HepG2 (cell line): ENCODE data around the gene GYPA. TPM values are rescaled to one million over a fixed set of nuclear protein-coding genes. Genes with fewer than 3 reads are reported as not detected.

Experiments used
- ATAC-seq: fragments of 200-7000 bp; cut with Tn5 transposase; 3 replicates; pipeline ENCODE4 v1.9.1; 2020; ENCODE audit warnings: mild to moderate bottlenecking, moderate library complexity
- BruUV-seq: library from RNA; stranded (reverse); fragments of 400-500 nt; replicated peaks from 2 replicates; lab custom pipeline; 2021; lab: Mats Ljungman, UMichigan
- CTCF ChIA-PET: fragments of 300-600 bp; formaldehyde crosslinking; extraction: SDS; loops from one replicate; lab custom pipeline; 2021; ENCODE audit warnings: low total read pairs, inconsistent platforms, low intra/inter-chr PET ratio; lab: Yijun Ruan, JAX
- POLR2A ChIA-PET: fragments of 350-600 bp; sonication (Branson Sonifier 250); formaldehyde crosslinking; loops from one replicate; lab custom pipeline; 2020; ENCODE audit warnings: antibody characterized with exemption, inconsistent platforms; lab: Yijun Ruan, JAX
- DNase-seq: peaks from one replicate; pipeline ENCODE4 v3.0.0-alpha.2; 2015; ENCODE audit warnings: low spot score
- FAIRE-seq: peaks from 3 replicates; lab custom pipeline; 2011; peaks lifted over from hg19 to GRCh38; lab: Jason Lieb, UNC
- H2AFZ ChIP-seq: one replicate; pipeline ENCODE4 v1.6.1; 2011; ENCODE audit warnings: low read length, inconsistent platforms
- H3K27ac ChIP-seq: fragments of 300-600 bp; 3 replicates; pipeline ENCODE4 v1.8.0; 2011; ENCODE audit warnings: mixed run types, mild to moderate bottlenecking, mixed read lengths, low read length, inconsistent platforms; ENCODE audit not compliant: insufficient read depth; ENCODE audit errors: extremely low read length
- H3K27me3 ChIP-seq, 2 experiments: fragments of 200-600 bp in 1 of 2; 2 replicates in 1 of 2; 3 replicates in 1 of 2; pipeline versions ENCODE4 v1.6.0 to v1.8.0; 2011; ENCODE audit warnings: low read length in 2 of 2, mild to moderate bottlenecking in 2 of 2, moderate library complexity in 2 of 2, inconsistent platforms in 1 of 2; ENCODE audit not compliant: insufficient read depth in 2 of 2, control insufficient read depth in 1 of 2
- H3K36me3 ChIP-seq, 2 experiments: fragments of 200-600 bp in 1 of 2; replicated peaks in 1 of 2; 2 replicates in 1 of 2; 3 replicates in 1 of 2; pipeline versions ENCODE4 v1.5.1 to v1.8.0; 2011; ENCODE audit warnings: low read length in 2 of 2, inconsistent platforms in 1 of 2; ENCODE audit not compliant: insufficient read depth in 2 of 2, control insufficient read depth in 1 of 2
- H3K4me1 ChIP-seq: 2 replicates; pipeline ENCODE4 v1.5.1; 2012; ENCODE audit warnings: low read length, inconsistent platforms; ENCODE audit not compliant: insufficient read depth
- H3K4me2 ChIP-seq: 2 replicates; pipeline ENCODE4 v1.6.0; 2011; ENCODE audit warnings: low read depth, low read length, inconsistent platforms
- H3K4me3 ChIP-seq, 3 experiments: fragments of 200-600 bp in 1 of 3; sonication (generic), shearing (Covaris generic) in 1 of 3; replicated peaks in 1 of 3; 2 replicates each; pipeline ENCODE4 v1.5.1; 2011 to 2016; ENCODE audit warnings: low read length in 3 of 3, inconsistent platforms in 2 of 3, low read depth in 2 of 3, mild to moderate bottlenecking in 2 of 3, control low read depth in 1 of 3, mixed read lengths in 1 of 3; ENCODE audit not compliant: insufficient read depth in 1 of 3
- H3K79me2 ChIP-seq: one replicate; pipeline ENCODE4 v1.6.1; 2011; ENCODE audit warnings: low read length, inconsistent platforms; ENCODE audit not compliant: insufficient read depth
- H3K9ac ChIP-seq: 2 replicates; pipeline ENCODE4 v1.6.0; 2011; ENCODE audit warnings: mild to moderate bottlenecking, low read depth, low read length, inconsistent platforms; ENCODE audit not compliant: insufficient read depth
- H3K9me3 ChIP-seq: 2 replicates; pipeline ENCODE4 v1.5.1; 2012; ENCODE audit warnings: mild to moderate bottlenecking, low read length
- H4K20me1 ChIP-seq: 2 replicates; pipeline ENCODE4 v1.6.0; 2011; ENCODE audit warnings: inconsistent platforms, mild to moderate bottlenecking, low read length, moderate library complexity; ENCODE audit not compliant: insufficient read depth
- AKNA ChIP-seq: sonication (generic); formaldehyde crosslinking; IDR thresholded peaks from 2 replicates; pipeline ENCODE4 v1.4.0; 2020; ENCODE audit warnings: missing genetic modification reagents, borderline replicate concordance
- PAXIP1 ChIP-seq: sonication (generic); formaldehyde crosslinking; conservative IDR thresholded peaks from 2 replicates; pipeline ENCODE4 v1.4.0; 2020; ENCODE audit warnings: mild to moderate bottlenecking, missing genetic modification reagents, moderate library complexity
- POGK ChIP-seq: sonication (generic); formaldehyde crosslinking; conservative IDR thresholded peaks from 2 replicates; pipeline ENCODE4 v1.8.0; 2022; ENCODE audit warnings: mild to moderate bottlenecking, moderate library complexity, missing genetic modification reagents
- TARDBP ChIP-seq: sonication (generic); formaldehyde crosslinking; IDR thresholded peaks from 2 replicates; pipeline ENCODE4 v1.8.0; 2022; ENCODE audit warnings: mild to moderate bottlenecking, missing genetic modification reagents
- ZNF510 ChIP-seq: sonication (generic); formaldehyde crosslinking; IDR thresholded peaks from 2 replicates; pipeline ENCODE4 v1.4.0; 2020; ENCODE audit warnings: low read depth, mild to moderate bottlenecking, missing genetic modification reagents
- ZNF546 ChIP-seq: sonication (generic); formaldehyde crosslinking; conservative IDR thresholded peaks from 2 replicates; pipeline ENCODE4 v1.8.1; 2023; ENCODE audit warnings: mild to moderate bottlenecking, missing genetic modification reagents
- ZNF619 ChIP-seq: sonication (generic); formaldehyde crosslinking; IDR thresholded peaks from 2 replicates; pipeline ENCODE4 v1.4.0; 2020; ENCODE audit warnings: mild to moderate bottlenecking, missing genetic modification reagents
- ZNF782 ChIP-seq: sonication (generic); formaldehyde crosslinking; IDR thresholded peaks from 2 replicates; pipeline ENCODE4 v1.4.0; 2020; ENCODE audit warnings: missing genetic modification reagents, mild to moderate bottlenecking, borderline replicate concordance
- ZSCAN20 ChIP-seq: sonication (generic); formaldehyde crosslinking; IDR thresholded peaks from 2 replicates; pipeline ENCODE4 v1.4.0; 2020; ENCODE audit warnings: missing genetic modification reagents, mild to moderate bottlenecking, borderline replicate concordance
- WGBS: methylation state at CpG from one replicate; pipeline ENCODE4 v1.1.6; 2017; ENCODE audit warnings: low lambda C conversion rate; 5-methylcytosine and 5-hydroxymethylcytosine counted together
- in situ Hi-C: cut with HindIII; loops from 2 replicates; pipeline ENCODE4 v1.10.0; 2017; ENCODE audit warnings: low pct_unique_long_range_greater_than_20kb; ENCODE audit not compliant: extremely low pct_ligation_motif_present
- intact Hi-C: fragments of 100-400 bp; cut with micrococcal nuclease; formaldehyde crosslinking; loops from one replicate; pipeline ENCODE4 v1.10.0; 2022; ENCODE audit not compliant: unreplicated experiment
- polyA plus RNA-seq, 8 experiments: library from polyadenylated mRNA; depleted of rRNA in 3 of 8; stranded (reverse) in 7 of 8; unstranded in 1 of 8; fragments of >200 nt; fragmentation: Illumina TruSeq in 4 of 8; extraction: Trizol in 4 of 8; gene quantifications; 2 replicates each; pipeline versions ENCODE4 v1.2.1 to v1.2.3, GENCODE V29; 2011 to 2016; ENCODE audit warnings: low read depth in 4 of 8, missing spikeins in 1 of 8, mixed read lengths in 1 of 8; ENCODE audit not compliant: insufficient read depth in 1 of 8
- total RNA-seq, 5 experiments: library from RNA; depleted of rRNA; stranded (reverse); fragments of >200 nt; fragmentation: Illumina TruSeq; extraction: Trizol; gene quantifications; 2 replicates each; pipeline ENCODE4 v1.2.3, GENCODE V29; 2016; ENCODE audit warnings: low read depth in 1 of 5
- TF ChIP-seq, protein P1 (sequence below): conservative IDR thresholded peaks from 2 replicates; pipeline ENCODE4 v1.6.1; 2018; ENCODE audit warnings: missing genetic modification reagents

Gene GYPA
- total and polyA plus RNA-seq, 2 of the 13 experiments (the other 11 are each of a cell fraction or from before 2014, with no cell fraction given) = not detected

DNA sequence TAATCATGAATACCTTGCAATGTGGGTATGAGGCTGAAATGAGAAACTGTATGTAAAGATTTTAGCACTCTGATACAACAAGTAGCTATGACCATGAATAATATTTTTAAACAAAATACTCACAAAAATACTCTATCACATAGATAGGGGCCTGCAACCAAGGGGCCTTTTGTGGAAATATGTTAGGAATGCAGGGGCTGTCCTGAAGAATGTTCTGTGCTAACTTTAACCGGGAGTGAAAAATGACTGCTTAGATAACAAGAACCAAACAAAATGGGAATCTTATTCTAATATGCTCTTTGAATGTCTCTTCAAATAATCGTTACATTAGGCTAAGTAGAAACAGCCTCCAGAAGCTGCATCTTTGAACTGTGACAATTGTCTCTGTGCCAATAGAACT is 37.9 kb upstream of the GYPA start:
- no peak for FAIRE-seq
- no TSS peak for BruUV-seq
- Histone ChIP-seq H3K4me1 (no peaks in the 10 kb centered on the region), H4K20me1 (no peaks in the 10 kb centered on the region), H3K9me3 (no peaks in the 10 kb centered on the region), H3K36me3 (no peaks in the 10 kb centered on the region), H3K9ac (no peak overlapping the region), H3K4me3 (no peak overlapping the region), H3K79me2 (no peaks in the 10 kb centered on the region), H3K27me3 (no peaks in the 10 kb centered on the region; a peak in 1 of 5 replicates), H3K27ac (no peak overlapping the region), H2AFZ (no peak overlapping the region), H3K4me2 (no peak overlapping the region)
- 0% methylated on average over 2 of the region's 2 CpGs for WGBS
- intact Hi-C loops = loop anchor here (10.0 kb wide), 3 partner anchors 396 to 1436 kb away; partner anchors contain the start of genes ABCE1, ANAPC10 and MMAA
- no peak for DNase-seq
- in situ Hi-C loops = loop anchor here (10.0 to 25.0 kb wide), 3 partner anchors 609 to 1436 kb away; partner anchors contain the start of gene MMAA
- POLR2A ChIA-PET = no interaction called here
- TF ChIP-seq ZNF546 = no peak
- no peak for TF ChIP-seq POGK
- TF ChIP-seq ZNF782 (CRISPR knock-in tag) = no peak
- TF ChIP-seq ZNF510 (CRISPR knock-in tag) = no peak
- no peak for TF ChIP-seq AKNA (CRISPR knock-in tag)
- TF ChIP-seq ZSCAN20 (CRISPR knock-in tag) = no peak
- TF ChIP-seq, protein P1, sequence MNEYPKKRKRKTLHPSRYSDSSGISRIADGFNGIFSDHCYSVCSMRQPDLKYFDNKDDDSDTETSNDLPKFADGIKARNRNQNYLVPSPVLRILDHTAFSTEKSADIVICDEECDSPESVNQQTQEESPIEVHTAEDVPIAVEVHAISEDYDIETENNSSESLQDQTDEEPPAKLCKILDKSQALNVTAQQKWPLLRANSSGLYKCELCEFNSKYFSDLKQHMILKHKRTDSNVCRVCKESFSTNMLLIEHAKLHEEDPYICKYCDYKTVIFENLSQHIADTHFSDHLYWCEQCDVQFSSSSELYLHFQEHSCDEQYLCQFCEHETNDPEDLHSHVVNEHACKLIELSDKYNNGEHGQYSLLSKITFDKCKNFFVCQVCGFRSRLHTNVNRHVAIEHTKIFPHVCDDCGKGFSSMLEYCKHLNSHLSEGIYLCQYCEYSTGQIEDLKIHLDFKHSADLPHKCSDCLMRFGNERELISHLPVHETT (CRISPR knock-in tag) = no peak
- no peak for TF ChIP-seq TARDBP (CRISPR knock-in tag)
- no peak for TF ChIP-seq ZNF619
- TF ChIP-seq PAXIP1 = no peak
- CTCF ChIA-PET = no interaction called here
- no peak for ATAC-seq
